CD4-positive, alpha-beta T cell (primary cell): Measurements from ENCODE around the gene MLEC. TPM values are rescaled to one million over a fixed set of nuclear protein-coding genes. Genes with fewer than 3 reads are reported as not detected.

ENCODE experiments used
- ATAC-seq: fragments of 200-7000 bp; cut with Tn5 transposase; one replicate; pipeline ENCODE4 v1.10.0; 2022; ENCODE audit warnings: mild to moderate bottlenecking; ENCODE audit not compliant: poor library complexity
- CTCF ChIA-PET: fragments of 350-600 bp; sonication (Branson Sonifier 250); formaldehyde crosslinking; loops from one replicate; lab custom pipeline; 2021; ENCODE audit warnings: antibody characterized with exemption, inconsistent platforms; lab: Charles Lee
- POLR2A ChIA-PET: fragments of 350-600 bp; sonication (Branson Sonifier 250); formaldehyde crosslinking; loops from one replicate; lab custom pipeline; 2021; ENCODE audit warnings: antibody characterized with exemption, inconsistent platforms; lab: Charles Lee
- DNase-seq, 14 experiments: peaks; one replicate each; pipeline ENCODE4 v3.0.0-alpha.2; 2013 to 2020; ENCODE audit warnings: mixed read lengths in 2 of 14
- H3K27ac ChIP-seq, 2 donors: one replicate each; pipeline versions ENCODE4 v1.5.1 to v1.7.0; 2013; ENCODE audit warnings: low read length in 2 of 2, low read depth in 1 of 2, mild to moderate bottlenecking in 1 of 2
- H3K27me3 ChIP-seq, 2 experiments: 1 replicate in 1 of 2; 2 replicates in 1 of 2; pipeline versions ENCODE4 v1.6.1 to v1.7.0; 2013; ENCODE audit warnings: low read length in 2 of 2, control low read depth in 1 of 2, mild to moderate bottlenecking in 1 of 2, moderate library complexity in 1 of 2; ENCODE audit not compliant: insufficient read depth in 2 of 2, control insufficient read depth in 1 of 2
- H3K36me3 ChIP-seq: one replicate; pipeline ENCODE4 v1.6.1; 2013; ENCODE audit warnings: low read length, control low read depth; ENCODE audit not compliant: insufficient read depth
- H3K4me1 ChIP-seq: one replicate; pipeline ENCODE4 v1.6.1; 2013; ENCODE audit warnings: low read length, control low read depth; ENCODE audit not compliant: insufficient read depth
- H3K4me3 ChIP-seq: one replicate; pipeline ENCODE4 v1.5.1; 2013; ENCODE audit warnings: mild to moderate bottlenecking, low read length, moderate library complexity
- H3K9me3 ChIP-seq, 2 experiments: 1 replicate in 1 of 2; 2 replicates in 1 of 2; pipeline versions ENCODE4 v1.6.1 to v1.7.0; 2013; ENCODE audit warnings: low read length in 2 of 2, mild to moderate bottlenecking in 2 of 2, control low read depth in 1 of 2, moderate library complexity in 1 of 2; ENCODE audit not compliant: control insufficient read depth in 1 of 2, insufficient read depth in 1 of 2
- H3K27ac Mint-ChIP-seq: one replicate; pipeline ENCODE4 v1.8.0; 2020; ENCODE audit warnings: mixed read lengths
- H3K27me3 Mint-ChIP-seq: one replicate; pipeline ENCODE4 v1.8.0; 2021; ENCODE audit warnings: mixed read lengths
- H3K36me3 Mint-ChIP-seq: one replicate; pipeline ENCODE4 v1.8.0; 2021; ENCODE audit warnings: low read depth, mixed read lengths
- H3K4me1 Mint-ChIP-seq: one replicate; pipeline ENCODE4 v1.8.0; 2021; ENCODE audit warnings: low read depth, mixed read lengths
- H3K4me3 Mint-ChIP-seq: one replicate; pipeline ENCODE4 v1.8.0; 2020; ENCODE audit warnings: mild to moderate bottlenecking, mixed read lengths
- H3K9me3 Mint-ChIP-seq: one replicate; pipeline ENCODE4 v1.8.0; 2020; ENCODE audit warnings: mixed read lengths
- intact Hi-C, 2 experiments: fragments of 100-400 bp; cut with DNase I in 1 of 2; cut with micrococcal nuclease in 1 of 2; formaldehyde crosslinking; loops; one replicate each; pipeline versions ENCODE4 v1.15.1 to v1.9.0; 2023 to 2025; cut with DNase I, micrococcal nuclease
- total RNA-seq, 174 experiments: library from RNA in 2 of 174; stranded (reverse) in 2 of 174; gene quantifications; one replicate each; pipeline ENCODE4 v1.2.3 and lab custom pipeline; 2021 to 2026
- TF ChIP-seq, protein P1 (sequence below): fragments of 200-600 bp; IDR thresholded peaks from one replicate; pipeline ENCODE4 v1.8.0; 2022; ENCODE audit warnings: antibody characterized with exemption, mild to moderate bottlenecking

MLEC gene
- total RNA-seq, 2 experiments from 2014 or later = 20.7 to 22.1 TPM

- Mint-ChIP-seq H3K36me3 (peaks cover 98% of the 10 kb centered on the region), H3K27me3 (no peaks in the 10 kb centered on the region), H3K4me1 (peaks cover 27% of the 10 kb centered on the region), H3K4me3 (no peak overlapping the region), H3K9me3 (no peaks in the 10 kb centered on the region), H3K27ac (no peak overlapping the region)
- intact Hi-C loops = no loop called here
- Histone ChIP-seq H3K4me1 (peaks cover 5% of the 10 kb centered on the region), H3K4me3 (no peak overlapping the region), H3K9me3 (no peaks in the 10 kb centered on the region), H3K36me3 (peaks cover 89% of the 10 kb centered on the region), H3K27ac (no peak overlapping the region), H3K27me3 (no peaks in the 10 kb centered on the region)
- ChIA-PET POLR2A (no interaction called here), CTCF (no interaction called here)
- TF ChIP-seq, protein P1, sequence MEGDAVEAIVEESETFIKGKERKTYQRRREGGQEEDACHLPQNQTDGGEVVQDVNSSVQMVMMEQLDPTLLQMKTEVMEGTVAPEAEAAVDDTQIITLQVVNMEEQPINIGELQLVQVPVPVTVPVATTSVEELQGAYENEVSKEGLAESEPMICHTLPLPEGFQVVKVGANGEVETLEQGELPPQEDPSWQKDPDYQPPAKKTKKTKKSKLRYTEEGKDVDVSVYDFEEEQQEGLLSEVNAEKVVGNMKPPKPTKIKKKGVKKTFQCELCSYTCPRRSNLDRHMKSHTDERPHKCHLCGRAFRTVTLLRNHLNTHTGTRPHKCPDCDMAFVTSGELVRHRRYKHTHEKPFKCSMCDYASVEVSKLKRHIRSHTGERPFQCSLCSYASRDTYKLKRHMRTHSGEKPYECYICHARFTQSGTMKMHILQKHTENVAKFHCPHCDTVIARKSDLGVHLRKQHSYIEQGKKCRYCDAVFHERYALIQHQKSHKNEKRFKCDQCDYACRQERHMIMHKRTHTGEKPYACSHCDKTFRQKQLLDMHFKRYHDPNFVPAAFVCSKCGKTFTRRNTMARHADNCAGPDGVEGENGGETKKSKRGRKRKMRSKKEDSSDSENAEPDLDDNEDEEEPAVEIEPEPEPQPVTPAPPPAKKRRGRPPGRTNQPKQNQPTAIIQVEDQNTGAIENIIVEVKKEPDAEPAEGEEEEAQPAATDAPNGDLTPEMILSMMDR = no peak
- ATAC-seq (no peak), DNase-seq (no peak)
Observed at GRCh38 chr12:120697344-120697743, 10.4 kb downstream of the MLEC start.

- no peak overlapping the region for H3K27ac ChIP-seq
- peaks cover 86% of the 10 kb centered on the region for H3K36me3 ChIP-seq
- ChIA-PET CTCF (no interaction called here), POLR2A (interaction anchor here (0.6 kb wide), 1 partner anchor 9 kb away, joined by 3 read pairs; no protein-coding TSS in a partner anchor)
- ATAC-seq = no peak
- Mint-ChIP-seq H3K36me3 (peaks cover 95% of the 10 kb centered on the region), H3K4me3 (no peak overlapping the region), H3K4me1 (peaks cover 14% of the 10 kb centered on the region), H3K9me3 (no peaks in the 10 kb centered on the region), H3K27ac (no peak overlapping the region), H3K27me3 (no peaks in the 10 kb centered on the region)
- TF ChIP-seq, protein P1 = no peak
- intact Hi-C loops = no loop called here
- no peaks in the 10 kb centered on the region for H3K4me1 ChIP-seq
- H3K27me3 ChIP-seq = no peaks in the 10 kb centered on the region
- DNase-seq = no peak
- H3K4me3 ChIP-seq = no peak overlapping the region
- no peaks in the 10 kb centered on the region for H3K9me3 ChIP-seq
Observed at GRCh38 chr12:120698665-120699064, 11.7 kb downstream of the MLEC start.

- DNase-seq = no peak
- Mint-ChIP-seq H3K9me3 (no peaks in the 10 kb centered on the region), H3K4me3 (no peak overlapping the region), H3K36me3 (peaks cover 90% of the 10 kb centered on the region), H3K27ac (no peak overlapping the region), H3K27me3 (no peaks in the 10 kb centered on the region), H3K4me1 (peaks cover 8% of the 10 kb centered on the region)
- Histone ChIP-seq H3K4me3 (no peak overlapping the region), H3K36me3 (peaks cover 77% of the 10 kb centered on the region), H3K9me3 (no peaks in the 10 kb centered on the region), H3K27ac (no peak overlapping the region), H3K4me1 (no peaks in the 10 kb centered on the region), H3K27me3 (no peaks in the 10 kb centered on the region)
- CTCF ChIA-PET = no interaction called here
- no peak for ATAC-seq
- POLR2A ChIA-PET = no interaction called here
- TF ChIP-seq, protein P1 = no peak
- intact Hi-C loops = no loop called here
Observed at GRCh38 chr12:120699553-120699952, 12.6 kb downstream of the MLEC start.
